SK-N-SH treated with all-trans-retinoic acid at 6 μM for 48 hours (cell line): ENCODE data around the gene SMAD9.

Experiments
- ATAC-seq: fragments of 200-7000 bp; cut with Tn5 transposase; 3 replicates; pipeline ENCODE4 v1.9.1; 2020; ENCODE audit warnings: mild to moderate bottlenecking, moderate library complexity
- ARNTL ChIP-seq: fragments of 450-650 bp; formaldehyde crosslinking; IDR thresholded peaks from 2 replicates; pipeline ENCODE4 v1.5.0; 2020; ENCODE audit warnings: low read depth, mild to moderate bottlenecking, moderate library complexity, borderline replicate concordance
- BACH2 ChIP-seq: fragments of 250-450 bp; sonication (Bioruptor Pico); IDR thresholded peaks from 2 replicates; pipeline ENCODE4 v1.9.0; 2021; ENCODE audit warnings: mild to moderate bottlenecking, borderline replicate concordance
- CSDC2 ChIP-seq: fragments of 250-450 bp; sonication (Bioruptor Pico); IDR thresholded peaks from 2 replicates; pipeline ENCODE4 v1.5.0; 2020; ENCODE audit warnings: mild to moderate bottlenecking, moderate library complexity
- ESRRG ChIP-seq: fragments of 250-450 bp; sonication (Bioruptor Pico); IDR thresholded peaks from 2 replicates; pipeline ENCODE4 v1.6.1; 2021; ENCODE audit warnings: mild to moderate bottlenecking
- GLIS3 ChIP-seq: fragments of 250-450 bp; sonication (Bioruptor Pico); IDR thresholded peaks from 2 replicates; pipeline ENCODE4 v1.5.0; 2020; ENCODE audit warnings: mild to moderate bottlenecking, moderate library complexity
- OSR1 ChIP-seq: fragments of 250-450 bp; sonication (Bioruptor Pico); IDR thresholded peaks from 2 replicates; pipeline ENCODE4 v1.8.0; 2022; ENCODE audit warnings: moderate library complexity, mild to moderate bottlenecking, inconsistent platforms
- PPARA ChIP-seq: fragments of 250-450 bp; sonication (Bioruptor Pico); IDR thresholded peaks from 2 replicates; pipeline ENCODE4 v1.5.0; 2020; ENCODE audit warnings: mild to moderate bottlenecking, borderline replicate concordance
- RARB ChIP-seq: fragments of 250-450 bp; sonication (Bioruptor Pico); IDR thresholded peaks from 2 replicates; pipeline ENCODE4 v1.8.0; 2021; ENCODE audit warnings: mild to moderate bottlenecking, moderate library complexity
- SNAI2 ChIP-seq: fragments of 250-450 bp; sonication (Bioruptor Pico); IDR thresholded peaks from 2 replicates; pipeline ENCODE4 v1.5.0; 2020; ENCODE audit warnings: mild to moderate bottlenecking, moderate library complexity
- TCF4 ChIP-seq: fragments of 250-450 bp; sonication (Bioruptor Pico); IDR thresholded peaks from 2 replicates; pipeline ENCODE4 v1.8.0; 2021; ENCODE audit warnings: mild to moderate bottlenecking, moderate library complexity, borderline replicate concordance
- TOX ChIP-seq: fragments of 250-450 bp; sonication (Bioruptor Pico); IDR thresholded peaks from 2 replicates; pipeline ENCODE4 v1.8.0; 2021; ENCODE audit warnings: mild to moderate bottlenecking, moderate library complexity, borderline replicate concordance
- ZC3H10 ChIP-seq: fragments of 250-450 bp; sonication (Bioruptor Pico); IDR thresholded peaks from 2 replicates; pipeline ENCODE4 v1.5.1; 2021; ENCODE audit warnings: mild to moderate bottlenecking, moderate library complexity
- ZFP3 ChIP-seq: fragments of 250-450 bp; sonication (Bioruptor Pico); IDR thresholded peaks from 2 replicates; pipeline ENCODE4 v1.5.0; 2020; ENCODE audit warnings: mild to moderate bottlenecking, moderate library complexity
- ZFP30 ChIP-seq: fragments of 450-650 bp; formaldehyde crosslinking; IDR thresholded peaks from 2 replicates; pipeline ENCODE4 v1.5.0; 2022; ENCODE audit warnings: mild to moderate bottlenecking, moderate library complexity
- ZNF565 ChIP-seq: fragments of 450-650 bp; formaldehyde crosslinking; conservative IDR thresholded peaks from 2 replicates; pipeline ENCODE4 v1.5.0; 2020; ENCODE audit warnings: low read depth, mild to moderate bottlenecking, moderate library complexity
- ZNF70 ChIP-seq: fragments of 450-650 bp; formaldehyde crosslinking; IDR thresholded peaks from 2 replicates; pipeline ENCODE4 v1.5.0; 2020; ENCODE audit warnings: mild to moderate bottlenecking, moderate library complexity
- ZNF8 ChIP-seq: fragments of 450-650 bp; formaldehyde crosslinking; IDR thresholded peaks from 2 replicates; pipeline ENCODE4 v1.5.0; 2020; ENCODE audit warnings: mild to moderate bottlenecking, moderate library complexity
- TF ChIP-seq, protein P1 (sequence below): fragments of 250-450 bp; sonication (Bioruptor Pico); IDR thresholded peaks from 2 replicates; pipeline ENCODE4 v1.5.1; 2020; ENCODE audit warnings: low read depth, mild to moderate bottlenecking, moderate library complexity
- TF ChIP-seq, protein P2 (sequence below): fragments of 250-450 bp; sonication (Bioruptor Pico); IDR thresholded peaks from 2 replicates; pipeline ENCODE4 v1.5.1; 2021; ENCODE audit warnings: mild to moderate bottlenecking, moderate library complexity
- TF ChIP-seq, protein P3 (sequence below): fragments of 250-450 bp; sonication (Bioruptor Pico); IDR thresholded peaks from 2 replicates; pipeline ENCODE4 v1.8.0; 2021; ENCODE audit warnings: low read depth, mild to moderate bottlenecking, moderate library complexity, borderline replicate concordance
- TF ChIP-seq, protein P4 (sequence below): fragments of 250-450 bp; sonication (Bioruptor Pico); IDR thresholded peaks from 2 replicates; pipeline ENCODE4 v1.5.0; 2020; ENCODE audit warnings: mild to moderate bottlenecking, moderate library complexity
- TF ChIP-seq, protein P5 (sequence below): fragments of 250-450 bp; sonication (Bioruptor Pico); IDR thresholded peaks from 2 replicates; pipeline ENCODE4 v1.8.0; 2020; ENCODE audit warnings: mild to moderate bottlenecking, moderate library complexity, borderline replicate concordance

Gene SMAD9

DNA sequence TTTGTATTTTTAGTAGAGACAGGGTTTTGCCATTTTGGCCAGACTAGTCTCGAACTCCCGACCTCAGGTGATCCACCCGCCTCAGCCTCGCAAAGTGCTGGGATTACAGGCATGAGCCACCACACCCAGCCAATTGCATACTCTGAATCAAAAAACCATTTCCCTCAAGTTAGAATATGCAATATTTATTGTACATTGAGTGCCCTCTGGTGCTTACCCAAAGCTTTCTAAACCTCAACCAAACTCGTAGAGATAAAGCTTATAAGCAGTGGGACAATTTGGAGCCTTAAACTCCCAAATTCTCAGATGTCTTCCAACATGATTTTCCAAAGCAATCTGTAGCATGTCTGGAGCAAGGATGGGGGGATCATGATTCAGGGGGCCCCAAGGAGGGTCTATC is 78.6 kb downstream of the SMAD9 start:
- no peak for TF ChIP-seq ZFP30 (CRISPR knock-in tag)
- no peak for TF ChIP-seq ZFP3
- TF ChIP-seq CSDC2 (CRISPR knock-in tag): no peak
- TF ChIP-seq, protein P1, sequence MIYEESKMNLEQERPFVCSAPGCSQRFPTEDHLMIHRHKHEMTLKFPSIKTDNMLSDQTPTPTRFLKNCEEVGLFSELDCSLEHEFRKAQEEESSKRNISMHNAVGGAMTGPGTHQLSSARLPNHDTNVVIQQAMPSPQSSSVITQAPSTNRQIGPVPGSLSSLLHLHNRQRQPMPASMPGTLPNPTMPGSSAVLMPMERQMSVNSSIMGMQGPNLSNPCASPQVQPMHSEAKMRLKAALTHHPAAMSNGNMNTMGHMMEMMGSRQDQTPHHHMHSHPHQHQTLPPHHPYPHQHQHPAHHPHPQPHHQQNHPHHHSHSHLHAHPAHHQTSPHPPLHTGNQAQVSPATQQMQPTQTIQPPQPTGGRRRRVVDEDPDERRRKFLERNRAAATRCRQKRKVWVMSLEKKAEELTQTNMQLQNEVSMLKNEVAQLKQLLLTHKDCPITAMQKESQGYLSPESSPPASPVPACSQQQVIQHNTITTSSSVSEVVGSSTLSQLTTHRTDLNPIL (CRISPR knock-in tag): no peak
- no peak for TF ChIP-seq OSR1 (CRISPR knock-in tag)
- no peak for TF ChIP-seq TOX (CRISPR knock-in tag)
- TF ChIP-seq ZNF8 (CRISPR knock-in tag): no peak
- no peak for TF ChIP-seq GLIS3 (CRISPR knock-in tag)
- TF ChIP-seq BACH2 (CRISPR knock-in tag): no peak
- TF ChIP-seq ZC3H10 (CRISPR knock-in tag): no peak
- no peak for TF ChIP-seq ESRRG (CRISPR knock-in tag)
- no peak for TF ChIP-seq SNAI2 (CRISPR knock-in tag)
- TF ChIP-seq, protein P2, sequence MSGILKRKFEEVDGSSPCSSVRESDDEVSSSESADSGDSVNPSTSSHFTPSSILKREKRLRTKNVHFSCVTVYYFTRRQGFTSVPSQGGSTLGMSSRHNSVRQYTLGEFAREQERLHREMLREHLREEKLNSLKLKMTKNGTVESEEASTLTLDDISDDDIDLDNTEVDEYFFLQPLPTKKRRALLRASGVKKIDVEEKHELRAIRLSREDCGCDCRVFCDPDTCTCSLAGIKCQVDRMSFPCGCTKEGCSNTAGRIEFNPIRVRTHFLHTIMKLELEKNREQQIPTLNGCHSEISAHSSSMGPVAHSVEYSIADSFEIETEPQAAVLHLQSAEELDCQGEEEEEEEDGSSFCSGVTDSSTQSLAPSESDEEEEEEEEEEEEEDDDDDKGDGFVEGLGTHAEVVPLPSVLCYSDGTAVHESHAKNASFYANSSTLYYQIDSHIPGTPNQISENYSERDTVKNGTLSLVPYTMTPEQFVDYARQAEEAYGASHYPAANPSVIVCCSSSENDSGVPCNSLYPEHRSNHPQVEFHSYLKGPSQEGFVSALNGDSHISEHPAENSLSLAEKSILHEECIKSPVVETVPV (CRISPR knock-in tag): no peak
- TF ChIP-seq RARB (CRISPR knock-in tag): no peak
- no peak for TF ChIP-seq ZNF565
- no peak for TF ChIP-seq PPARA (CRISPR knock-in tag)
- ATAC-seq: no peak

DNA sequence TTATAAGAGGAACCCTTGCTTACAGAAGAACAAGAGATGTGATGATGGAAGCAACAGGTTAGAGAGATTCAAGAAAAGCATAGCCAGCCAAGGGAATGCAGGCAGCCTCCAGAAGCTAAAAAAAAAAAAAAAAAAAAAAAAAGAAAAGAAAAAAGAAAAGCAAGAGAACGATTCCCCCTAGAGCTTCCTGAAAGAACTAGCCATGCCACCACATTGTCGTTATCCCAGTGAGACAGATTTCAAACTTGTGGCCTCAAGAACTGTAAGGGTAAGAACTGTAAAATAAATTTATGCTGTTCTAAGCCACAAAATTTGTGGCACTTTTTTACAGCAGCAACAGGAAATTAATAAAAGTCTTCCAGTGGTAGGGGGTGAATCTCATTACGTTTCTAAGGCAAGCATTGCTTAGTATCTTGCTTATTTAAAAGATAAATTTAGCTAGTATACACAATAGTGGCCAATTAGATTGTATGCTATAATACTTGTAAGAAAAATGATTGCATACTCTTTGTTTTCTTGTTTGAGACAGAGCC is 79.3 kb downstream of the SMAD9 start:
- TF ChIP-seq, protein P1 (CRISPR knock-in tag): no peak
- no peak for TF ChIP-seq ZC3H10 (CRISPR knock-in tag)
- no peak for TF ChIP-seq ARNTL (CRISPR knock-in tag)
- no peak for TF ChIP-seq TOX (CRISPR knock-in tag)
- TF ChIP-seq, protein P3, sequence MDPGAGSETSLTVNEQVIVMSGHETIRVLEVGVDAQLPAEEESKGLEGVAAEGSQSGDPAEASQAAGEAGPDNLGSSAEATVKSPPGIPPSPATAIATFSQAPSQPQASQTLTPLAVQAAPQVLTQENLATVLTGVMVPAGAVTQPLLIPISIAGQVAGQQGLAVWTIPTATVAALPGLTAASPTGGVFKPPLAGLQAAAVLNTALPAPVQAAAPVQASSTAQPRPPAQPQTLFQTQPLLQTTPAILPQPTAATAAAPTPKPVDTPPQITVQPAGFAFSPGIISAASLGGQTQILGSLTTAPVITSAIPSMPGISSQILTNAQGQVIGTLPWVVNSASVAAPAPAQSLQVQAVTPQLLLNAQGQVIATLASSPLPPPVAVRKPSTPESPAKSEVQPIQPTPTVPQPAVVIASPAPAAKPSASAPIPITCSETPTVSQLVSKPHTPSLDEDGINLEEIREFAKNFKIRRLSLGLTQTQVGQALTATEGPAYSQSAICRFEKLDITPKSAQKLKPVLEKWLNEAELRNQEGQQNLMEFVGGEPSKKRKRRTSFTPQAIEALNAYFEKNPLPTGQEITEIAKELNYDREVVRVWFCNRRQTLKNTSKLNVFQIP (CRISPR knock-in tag): no peak
- no peak for TF ChIP-seq ZNF8 (CRISPR knock-in tag)
- no peak for ATAC-seq

DNA sequence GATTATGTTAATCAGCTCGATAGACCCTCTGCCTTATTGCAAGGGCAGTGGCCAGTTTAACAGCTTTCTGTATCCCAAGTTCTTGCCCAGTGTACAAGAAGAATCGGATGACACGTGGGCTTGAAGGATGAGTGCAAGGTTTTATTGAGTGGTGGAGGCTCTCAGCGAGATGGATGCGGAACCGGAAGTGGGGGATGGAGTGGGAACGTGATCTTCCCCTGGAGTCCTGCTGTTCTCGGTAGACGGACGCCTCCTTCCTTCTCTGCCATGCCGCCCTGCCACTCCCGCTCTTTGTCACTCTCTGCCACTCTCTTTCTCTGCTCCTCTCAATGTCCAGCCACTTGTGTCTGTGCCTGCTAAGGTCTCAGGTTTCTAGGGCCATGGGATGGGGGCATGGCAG is 80.1 kb downstream of the SMAD9 start:
- TF ChIP-seq RARB (CRISPR knock-in tag) (no peak), CSDC2 (CRISPR knock-in tag) (no peak), TCF4 (CRISPR knock-in tag) (no peak), SNAI2 (CRISPR knock-in tag) (no peak), GLIS3 (CRISPR knock-in tag) (no peak)
- TF ChIP-seq, protein P4, sequence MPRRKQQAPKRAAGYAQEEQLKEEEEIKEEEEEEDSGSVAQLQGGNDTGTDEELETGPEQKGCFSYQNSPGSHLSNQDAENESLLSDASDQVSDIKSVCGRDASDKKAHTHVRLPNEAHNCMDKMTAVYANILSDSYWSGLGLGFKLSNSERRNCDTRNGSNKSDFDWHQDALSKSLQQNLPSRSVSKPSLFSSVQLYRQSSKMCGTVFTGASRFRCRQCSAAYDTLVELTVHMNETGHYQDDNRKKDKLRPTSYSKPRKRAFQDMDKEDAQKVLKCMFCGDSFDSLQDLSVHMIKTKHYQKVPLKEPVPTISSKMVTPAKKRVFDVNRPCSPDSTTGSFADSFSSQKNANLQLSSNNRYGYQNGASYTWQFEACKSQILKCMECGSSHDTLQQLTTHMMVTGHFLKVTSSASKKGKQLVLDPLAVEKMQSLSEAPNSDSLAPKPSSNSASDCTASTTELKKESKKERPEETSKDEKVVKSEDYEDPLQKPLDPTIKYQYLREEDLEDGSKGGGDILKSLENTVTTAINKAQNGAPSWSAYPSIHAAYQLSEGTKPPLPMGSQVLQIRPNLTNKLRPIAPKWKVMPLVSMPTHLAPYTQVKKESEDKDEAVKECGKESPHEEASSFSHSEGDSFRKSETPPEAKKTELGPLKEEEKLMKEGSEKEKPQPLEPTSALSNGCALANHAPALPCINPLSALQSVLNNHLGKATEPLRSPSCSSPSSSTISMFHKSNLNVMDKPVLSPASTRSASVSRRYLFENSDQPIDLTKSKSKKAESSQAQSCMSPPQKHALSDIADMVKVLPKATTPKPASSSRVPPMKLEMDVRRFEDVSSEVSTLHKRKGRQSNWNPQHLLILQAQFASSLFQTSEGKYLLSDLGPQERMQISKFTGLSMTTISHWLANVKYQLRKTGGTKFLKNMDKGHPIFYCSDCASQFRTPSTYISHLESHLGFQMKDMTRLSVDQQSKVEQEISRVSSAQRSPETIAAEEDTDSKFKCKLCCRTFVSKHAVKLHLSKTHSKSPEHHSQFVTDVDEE (CRISPR knock-in tag): no peak
- no peak for ATAC-seq

DNA sequence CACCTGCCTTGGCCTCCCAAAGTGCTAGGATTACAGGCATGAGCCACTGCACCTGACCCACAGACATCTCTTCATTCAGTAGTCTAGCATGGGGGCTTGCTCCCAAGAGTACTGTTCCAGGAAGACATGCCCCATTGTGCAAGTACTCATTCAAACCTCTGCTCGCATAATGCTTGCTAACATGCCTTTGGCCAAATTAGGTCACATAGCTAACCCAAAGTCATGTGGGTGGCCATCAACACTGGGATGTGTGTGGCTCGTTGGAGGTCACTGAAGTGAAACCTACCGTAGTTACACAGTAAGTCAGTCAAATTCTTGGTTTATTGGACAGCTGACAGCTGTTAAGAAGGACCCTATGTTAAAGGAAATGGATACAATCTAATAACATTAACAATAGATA is 80.8 kb downstream of the SMAD9 start:
- ATAC-seq: no peak
- TF ChIP-seq ZFP3: no peak
- TF ChIP-seq BACH2 (CRISPR knock-in tag): no peak
- no peak for TF ChIP-seq ZNF8 (CRISPR knock-in tag)
- TF ChIP-seq ARNTL (CRISPR knock-in tag): no peak
- TF ChIP-seq, protein P2 (CRISPR knock-in tag): no peak
- TF ChIP-seq ZNF565: no peak
- no peak for TF ChIP-seq ZNF70 (CRISPR knock-in tag)
- no peak for TF ChIP-seq OSR1 (CRISPR knock-in tag)
- TF ChIP-seq ZC3H10 (CRISPR knock-in tag): no peak
- TF ChIP-seq, protein P5, sequence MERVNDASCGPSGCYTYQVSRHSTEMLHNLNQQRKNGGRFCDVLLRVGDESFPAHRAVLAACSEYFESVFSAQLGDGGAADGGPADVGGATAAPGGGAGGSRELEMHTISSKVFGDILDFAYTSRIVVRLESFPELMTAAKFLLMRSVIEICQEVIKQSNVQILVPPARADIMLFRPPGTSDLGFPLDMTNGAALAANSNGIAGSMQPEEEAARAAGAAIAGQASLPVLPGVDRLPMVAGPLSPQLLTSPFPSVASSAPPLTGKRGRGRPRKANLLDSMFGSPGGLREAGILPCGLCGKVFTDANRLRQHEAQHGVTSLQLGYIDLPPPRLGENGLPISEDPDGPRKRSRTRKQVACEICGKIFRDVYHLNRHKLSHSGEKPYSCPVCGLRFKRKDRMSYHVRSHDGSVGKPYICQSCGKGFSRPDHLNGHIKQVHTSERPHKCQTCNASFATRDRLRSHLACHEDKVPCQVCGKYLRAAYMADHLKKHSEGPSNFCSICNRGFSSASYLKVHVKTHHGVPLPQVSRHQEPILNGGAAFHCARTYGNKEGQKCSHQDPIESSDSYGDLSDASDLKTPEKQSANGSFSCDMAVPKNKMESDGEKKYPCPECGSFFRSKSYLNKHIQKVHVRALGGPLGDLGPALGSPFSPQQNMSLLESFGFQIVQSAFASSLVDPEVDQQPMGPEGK (CRISPR knock-in tag): no peak
- no peak for TF ChIP-seq TOX (CRISPR knock-in tag)
- no peak for TF ChIP-seq RARB (CRISPR knock-in tag)
- TF ChIP-seq ZFP30 (CRISPR knock-in tag): no peak
